Activated T-helper 2 cell treated with anti-CD3 and anti-CD28 coated beads, Interferon-gamma antibody, Interleukin-2, Interleukin-4, amounts not matched to agents 10 μg/mL and 5 μg/mL and 100 μg/mL, durations not matched to agents 14 hours and 24 hours and 36 hours (primary cell): ENCODE measurements around the gene SERPINB6. TPM values are rescaled to one million over a fixed set of nuclear protein-coding genes. Genes with fewer than 3 reads are reported as not detected.

ENCODE experiments used
- DNase-seq: peaks from one replicate; pipeline ENCODE4 v3.0.0; 2021; ENCODE audit warnings: low spot score
- H3K27ac Mint-ChIP-seq: one replicate; pipeline ENCODE4 v1.8.0; 2021; ENCODE audit warnings: mixed read lengths
- H3K27me3 Mint-ChIP-seq: one replicate; pipeline ENCODE4 v1.8.0; 2021; ENCODE audit warnings: low read depth, mixed read lengths
- H3K36me3 Mint-ChIP-seq: one replicate; pipeline ENCODE4 v1.8.0; 2021; ENCODE audit warnings: low read depth, mixed read lengths
- H3K4me1 Mint-ChIP-seq: one replicate; pipeline ENCODE4 v1.8.0; 2021; ENCODE audit warnings: low read depth, mixed read lengths
- H3K4me3 Mint-ChIP-seq: one replicate; pipeline ENCODE4 v1.8.0; 2021; ENCODE audit warnings: low read depth, mild to moderate bottlenecking, moderate library complexity, mixed read lengths
- H3K9me3 Mint-ChIP-seq: one replicate; pipeline ENCODE4 v1.8.0; 2021; ENCODE audit warnings: mixed read lengths
- intact Hi-C: fragments of 100-400 bp; cut with micrococcal nuclease; formaldehyde crosslinking; loops from one replicate; pipeline ENCODE4 v1.15.1; 2023
- total RNA-seq: library from RNA; stranded (reverse); gene quantifications from 2 replicates; pipeline ENCODE4 v1.2.3, GENCODE V29; 2022

Gene SERPINB6
- total RNA-seq, 1 donor from 2014 or later = 72.0 TPM

- DNase-seq = no peak
- Mint-ChIP-seq H3K9me3 (no peaks in the 10 kb centered on the region), H3K36me3 (no peaks in the 10 kb centered on the region), H3K4me1 (peaks cover 16% of the 10 kb centered on the region), H3K4me3 (no peak overlapping the region), H3K27me3 (no peaks in the 10 kb centered on the region), H3K27ac (no peak overlapping the region)
- intact Hi-C loops = no loop called here
Observed at GRCh38 chr6:2993755-2994317, 22.5 kb upstream of the SERPINB6 start.

GRCh38 chr6:2992330-2992979 lies 21.1 kb upstream of the SERPINB6 start:
- DNase-seq = no peak
- H3K36me3 Mint-ChIP-seq = no peaks in the 10 kb centered on the region
- no peaks in the 10 kb centered on the region for H3K27me3 Mint-ChIP-seq
- H3K27ac Mint-ChIP-seq = no peak overlapping the region
- H3K4me3 Mint-ChIP-seq = no peak overlapping the region
- peaks cover 17% of the 10 kb centered on the region for H3K4me1 Mint-ChIP-seq
- H3K9me3 Mint-ChIP-seq = no peaks in the 10 kb centered on the region
- intact Hi-C loops = no loop called here

GRCh38 chr6:2990932-2991506 lies 19.7 kb upstream of the SERPINB6 start:
- Mint-ChIP-seq H3K27ac (peak overlapping the region; percentile 96), H3K4me1 (peaks cover 19% of the 10 kb centered on the region), H3K4me3 (peak overlapping the region; percentile 85), H3K36me3 (no peaks in the 10 kb centered on the region), H3K27me3 (no peaks in the 10 kb centered on the region), H3K9me3 (no peaks in the 10 kb centered on the region)
- no peak for DNase-seq
- intact Hi-C loops = no loop called here

GRCh38 chr6:2990248-2990931 lies 19.0 kb upstream of the SERPINB6 start:
- intact Hi-C loops = no loop called here
- DNase-seq = no peak
- H3K27ac Mint-ChIP-seq = peak overlapping the region; percentile 96
- H3K4me1 Mint-ChIP-seq = peaks cover 19% of the 10 kb centered on the region
- peak overlapping the region; percentile 85 for H3K4me3 Mint-ChIP-seq
- H3K36me3 Mint-ChIP-seq = no peaks in the 10 kb centered on the region
- H3K27me3 Mint-ChIP-seq = no peaks in the 10 kb centered on the region
- H3K9me3 Mint-ChIP-seq = no peaks in the 10 kb centered on the region

- intact Hi-C loops = loop anchor here (1.0 to 2.0 kb wide), 10 partner anchors 10 to 224 kb away; partner anchors contain the start of genes BPHL, NQO2, SERPINB6 and WRNIP1
- peaks cover 21% of the 10 kb centered on the region for H3K4me1 Mint-ChIP-seq
Observed at GRCh38 chr6:2989332-2990247, 18.2 kb upstream of the SERPINB6 start.

GRCh38 chr6:2988426-2989331 lies 17.3 kb upstream of the SERPINB6 start:
- Mint-ChIP-seq H3K36me3 (no peaks in the 10 kb centered on the region), H3K9me3 (no peaks in the 10 kb centered on the region), H3K27ac (peak overlapping the region; percentile 97), H3K4me3 (peak overlapping the region; percentile 93), H3K4me1 (peaks cover 21% of the 10 kb centered on the region), H3K27me3 (peaks cover 3% of the 10 kb centered on the region)
- peak; percentile 74 for DNase-seq
- intact Hi-C loops = loop anchor here (1.0 to 2.0 kb wide), 10 partner anchors 11 to 223 kb away; partner anchors contain the start of genes BPHL, NQO2, SERPINB6 and WRNIP1

More at GRCh38 chr6:2989332-2990247, 18.2 kb upstream of the SERPINB6 start:
- H3K4me3 Mint-ChIP-seq = peak overlapping the region; percentile 85
- peak overlapping the region; percentile 96 for H3K27ac Mint-ChIP-seq
- H3K27me3 Mint-ChIP-seq = peaks cover 1% of the 10 kb centered on the region
- peak; percentile 77 for DNase-seq
- no peaks in the 10 kb centered on the region for H3K9me3 Mint-ChIP-seq
- H3K36me3 Mint-ChIP-seq = no peaks in the 10 kb centered on the region

- peak overlapping the region; percentile 93 for H3K4me3 Mint-ChIP-seq
- DNase-seq = no peak
- no peaks in the 10 kb centered on the region for H3K9me3 Mint-ChIP-seq
- peaks cover 8% of the 10 kb centered on the region for H3K27me3 Mint-ChIP-seq
- H3K27ac Mint-ChIP-seq = peak overlapping the region; percentile 97
- intact Hi-C loops = loop anchor here (2.0 kb wide), 2 partner anchors 17 to 133 kb away; partner anchors contain the start of gene SERPINB6
- H3K4me1 Mint-ChIP-seq = peaks cover 21% of the 10 kb centered on the region
- H3K36me3 Mint-ChIP-seq = no peaks in the 10 kb centered on the region
Observed at GRCh38 chr6:2988094-2988425, 16.7 kb upstream of the SERPINB6 start.

- no peak for DNase-seq
- Mint-ChIP-seq H3K27me3 (peaks cover 14% of the 10 kb centered on the region), H3K36me3 (no peaks in the 10 kb centered on the region), H3K4me3 (no peak overlapping the region), H3K4me1 (peaks cover 21% of the 10 kb centered on the region), H3K9me3 (no peaks in the 10 kb centered on the region), H3K27ac (no peak overlapping the region)
- intact Hi-C loops = no loop called here
Observed at GRCh38 chr6:2986722-2987221, 15.4 kb upstream of the SERPINB6 start.

- Mint-ChIP-seq H3K4me1 (peaks cover 17% of the 10 kb centered on the region), H3K9me3 (no peaks in the 10 kb centered on the region), H3K36me3 (no peaks in the 10 kb centered on the region), H3K27ac (no peak overlapping the region), H3K27me3 (peaks cover 21% of the 10 kb centered on the region), H3K4me3 (no peak overlapping the region)
- no peak for DNase-seq
- intact Hi-C loops = no loop called here
Observed at GRCh38 chr6:2984738-2985406, 13.5 kb upstream of the SERPINB6 start.

- intact Hi-C loops = no loop called here
- H3K4me3 Mint-ChIP-seq = no peak overlapping the region
- H3K27me3 Mint-ChIP-seq = peaks cover 21% of the 10 kb centered on the region
- H3K9me3 Mint-ChIP-seq = no peaks in the 10 kb centered on the region
- peaks cover 10% of the 10 kb centered on the region for H3K4me1 Mint-ChIP-seq
- no peak overlapping the region for H3K27ac Mint-ChIP-seq
- H3K36me3 Mint-ChIP-seq = no peaks in the 10 kb centered on the region
- DNase-seq = no peak
Observed at GRCh38 chr6:2982426-2983117, 11.2 kb upstream of the SERPINB6 start.
